Caco-2 (cell line): ENCODE results near the gene CRACR2A. TPM values are rescaled to one million over a fixed set of nuclear protein-coding genes. Genes with fewer than 3 reads are reported as not detected.

ENCODE experiments used
- BruUV-seq: library from RNA; stranded (reverse); fragments of 400-500 nt; replicated peaks from 2 replicates; lab custom pipeline; 2021; lab: Mats Ljungman, UMichigan
- CTCF ChIA-PET: fragments of 300-600 bp; sonication (Branson Sonifier 250); formaldehyde crosslinking; loops from one replicate; lab custom pipeline; 2022; ENCODE audit warnings: antibody characterized with exemption; lab: Charles Lee
- POLR2A ChIA-PET: fragments of 300-600 bp; sonication (Branson Sonifier 250); formaldehyde crosslinking; loops from one replicate; lab custom pipeline; 2022; ENCODE audit warnings: antibody characterized with exemption; lab: Charles Lee
- DNase-seq, 2 experiments: peaks; one replicate each; pipeline versions ENCODE4 v3.0.0 to v3.0.0-alpha.2; 2020 to 2022
- H3K27me3 ChIP-seq: replicated peaks from 2 replicates; pipeline ENCODE4 v1.6.0; 2011; ENCODE audit warnings: low read length; ENCODE audit not compliant: control insufficient read depth, insufficient read depth
- H3K36me3 ChIP-seq: 2 replicates; pipeline ENCODE4 v1.5.1; 2011; ENCODE audit warnings: low read length; ENCODE audit not compliant: control insufficient read depth, insufficient read depth
- H3K4me1 ChIP-seq: fragments of 250-450 bp; sonication (Bioruptor Pico); 2 replicates; pipeline ENCODE4 v1.5.1; 2020; ENCODE audit warnings: mild to moderate bottlenecking
- H3K4me3 ChIP-seq: 2 replicates; pipeline ENCODE4 v1.5.1; 2011; ENCODE audit warnings: low read depth, mild to moderate bottlenecking, control low read depth, low read length
- H3K9me3 ChIP-seq: fragments of 250-450 bp; sonication (Bioruptor Pico); 2 replicates; pipeline ENCODE4 v1.5.1; 2020; ENCODE audit warnings: mild to moderate bottlenecking, moderate library complexity
- H3K27ac Mint-ChIP-seq: one replicate; pipeline ENCODE4 v1.8.0; 2022; ENCODE audit warnings: mixed read lengths; ENCODE audit not compliant: unreplicated experiment
- H3K27me3 Mint-ChIP-seq: one replicate; pipeline ENCODE4 v1.8.0; 2022; ENCODE audit warnings: mixed read lengths; ENCODE audit not compliant: insufficient read depth, unreplicated experiment
- H3K36me3 Mint-ChIP-seq: one replicate; pipeline ENCODE4 v1.8.0; 2022; ENCODE audit warnings: mild to moderate bottlenecking, mixed read lengths; ENCODE audit not compliant: insufficient read depth, unreplicated experiment
- H3K4me1 Mint-ChIP-seq: one replicate; pipeline ENCODE4 v1.8.0; 2022; ENCODE audit warnings: low read depth, mixed read lengths; ENCODE audit not compliant: unreplicated experiment
- H3K4me3 Mint-ChIP-seq: one replicate; pipeline ENCODE4 v1.8.0; 2022; ENCODE audit warnings: mild to moderate bottlenecking, moderate library complexity, mixed read lengths; ENCODE audit not compliant: unreplicated experiment
- H3K9me3 Mint-ChIP-seq: one replicate; pipeline ENCODE4 v1.8.0; 2022; ENCODE audit warnings: mixed read lengths; ENCODE audit not compliant: unreplicated experiment
- intact Hi-C: fragments of 100-400 bp; cut with micrococcal nuclease; formaldehyde crosslinking; loops from one replicate; pipeline ENCODE4 v1.10.0; 2022; ENCODE audit not compliant: unreplicated experiment
- total RNA-seq: library from RNA; stranded (reverse); gene quantifications from 2 replicates; pipeline ENCODE4 v1.2.3, GENCODE V29; 2022
- TF ChIP-seq, protein P1 (sequence below), 2 experiments: fragments of 200-600 bp in 1 of 2; IDR thresholded peaks; 1 replicate in 1 of 2; 2 replicates in 1 of 2; pipeline versions ENCODE4 v1.5.1 to v1.8.0; 2011 to 2022; ENCODE audit warnings: antibody characterized with exemption in 1 of 2, control low read depth in 1 of 2, inconsistent platforms in 1 of 2, low read depth in 1 of 2, low read length in 1 of 2, mild to moderate bottlenecking in 1 of 2, moderate library complexity in 1 of 2; ENCODE audit not compliant: insufficient read depth in 1 of 2, severe bottlenecking in 1 of 2, unreplicated experiment in 1 of 2

The CRACR2A gene
- total RNA-seq, 1 experiment from 2014 or later: 16.5 TPM

- no peak overlapping the region for H3K4me3 Mint-ChIP-seq
- CTCF ChIA-PET: no interaction called here
- POLR2A ChIA-PET: no interaction called here
- peaks cover 25% of the 10 kb centered on the region for H3K27me3 Mint-ChIP-seq
- no peaks in the 10 kb centered on the region for H3K36me3 Mint-ChIP-seq
- H3K4me1 ChIP-seq: no peaks in the 10 kb centered on the region
- no peaks in the 10 kb centered on the region for H3K36me3 ChIP-seq
- no peaks in the 10 kb centered on the region; the same call in 1 of the 2 replicates for H3K27me3 ChIP-seq
- peaks cover 8% of the 10 kb centered on the region; the same call in 1 of the 2 replicates for H3K9me3 ChIP-seq
- H3K27ac Mint-ChIP-seq: no peak overlapping the region
- intact Hi-C loops: no loop called here
- no peak overlapping the region for H3K4me3 ChIP-seq
- peaks cover 5% of the 10 kb centered on the region for H3K4me1 Mint-ChIP-seq
- TF ChIP-seq, protein P1, sequence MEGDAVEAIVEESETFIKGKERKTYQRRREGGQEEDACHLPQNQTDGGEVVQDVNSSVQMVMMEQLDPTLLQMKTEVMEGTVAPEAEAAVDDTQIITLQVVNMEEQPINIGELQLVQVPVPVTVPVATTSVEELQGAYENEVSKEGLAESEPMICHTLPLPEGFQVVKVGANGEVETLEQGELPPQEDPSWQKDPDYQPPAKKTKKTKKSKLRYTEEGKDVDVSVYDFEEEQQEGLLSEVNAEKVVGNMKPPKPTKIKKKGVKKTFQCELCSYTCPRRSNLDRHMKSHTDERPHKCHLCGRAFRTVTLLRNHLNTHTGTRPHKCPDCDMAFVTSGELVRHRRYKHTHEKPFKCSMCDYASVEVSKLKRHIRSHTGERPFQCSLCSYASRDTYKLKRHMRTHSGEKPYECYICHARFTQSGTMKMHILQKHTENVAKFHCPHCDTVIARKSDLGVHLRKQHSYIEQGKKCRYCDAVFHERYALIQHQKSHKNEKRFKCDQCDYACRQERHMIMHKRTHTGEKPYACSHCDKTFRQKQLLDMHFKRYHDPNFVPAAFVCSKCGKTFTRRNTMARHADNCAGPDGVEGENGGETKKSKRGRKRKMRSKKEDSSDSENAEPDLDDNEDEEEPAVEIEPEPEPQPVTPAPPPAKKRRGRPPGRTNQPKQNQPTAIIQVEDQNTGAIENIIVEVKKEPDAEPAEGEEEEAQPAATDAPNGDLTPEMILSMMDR (IDR thresholded peaks at IDR 0.05; ENCODE audit: insufficient read depth in 1 of 2, low read depth in 1 of 2, low read length in 1 of 2, severe bottlenecking in 1 of 2, unreplicated experiment in 1 of 2): no peak
- peaks cover 9% of the 10 kb centered on the region for H3K9me3 Mint-ChIP-seq
- DNase-seq: no peak
- no TSS peak for BruUV-seq
Observed at GRCh38 chr12:3607039-3607720, 145.7 kb downstream of the CRACR2A start.

- peaks cover 31% of the 10 kb centered on the region for H3K27me3 Mint-ChIP-seq
- no peaks in the 10 kb centered on the region; the same call in 1 of the 2 replicates for H3K27me3 ChIP-seq
- ChIA-PET POLR2A (no interaction called here), CTCF (no interaction called here)
- H3K36me3 ChIP-seq: no peaks in the 10 kb centered on the region
- BruUV-seq: no TSS peak
- H3K9me3 Mint-ChIP-seq: peaks cover 9% of the 10 kb centered on the region
- H3K27ac Mint-ChIP-seq: no peak overlapping the region
- no peak overlapping the region for H3K4me3 Mint-ChIP-seq
- peaks cover 8% of the 10 kb centered on the region; the same call in 1 of the 2 replicates for H3K9me3 ChIP-seq
- no peaks in the 10 kb centered on the region for H3K4me1 ChIP-seq
- DNase-seq: no peak
- TF ChIP-seq, protein P1 (IDR thresholded peaks at IDR 0.05; ENCODE audit: insufficient read depth in 1 of 2, low read depth in 1 of 2, low read length in 1 of 2, severe bottlenecking in 1 of 2, unreplicated experiment in 1 of 2): no peak
- H3K4me1 Mint-ChIP-seq: peaks cover 5% of the 10 kb centered on the region
- H3K4me3 ChIP-seq: no peak overlapping the region
- no peaks in the 10 kb centered on the region for H3K36me3 Mint-ChIP-seq
- intact Hi-C loops: no loop called here
Observed at GRCh38 chr12:3606128-3606527, 146.8 kb downstream of the CRACR2A start.

DNA sequence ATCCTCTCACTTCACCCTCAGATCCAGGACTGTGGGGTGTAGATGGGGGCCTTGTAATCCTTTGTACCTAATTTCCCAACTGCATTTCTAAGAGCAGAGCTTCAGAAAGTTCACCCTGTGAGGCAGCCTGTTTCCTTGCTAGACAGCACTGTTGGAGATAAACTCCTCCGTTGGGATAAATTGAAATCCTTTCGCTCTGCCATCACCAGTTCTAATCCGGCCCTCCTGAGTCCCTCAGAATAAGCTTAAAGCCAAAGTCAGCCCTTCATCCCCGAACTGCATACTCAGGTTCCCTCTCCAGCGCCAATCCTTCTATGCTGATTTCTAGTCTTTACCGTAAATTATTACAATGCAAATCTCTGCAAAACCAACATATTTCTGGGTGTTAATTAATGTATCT lies 147.2 kb downstream of the CRACR2A start:
- peaks cover 35% of the 10 kb centered on the region for H3K27me3 Mint-ChIP-seq
- no peaks in the 10 kb centered on the region; the same call in 1 of the 2 replicates for H3K27me3 ChIP-seq
- intact Hi-C loops: no loop called here

More for the DNA sequence above, 147.2 kb downstream of the CRACR2A start:
- H3K27ac Mint-ChIP-seq: no peak overlapping the region
- Histone ChIP-seq H3K4me3 (no peak overlapping the region), H3K4me1 (no peaks in the 10 kb centered on the region), H3K9me3 (peaks cover 8% of the 10 kb centered on the region; the same call in 1 of the 2 replicates), H3K36me3 (no peaks in the 10 kb centered on the region)
- peaks cover 9% of the 10 kb centered on the region for H3K9me3 Mint-ChIP-seq
- H3K36me3 Mint-ChIP-seq: no peaks in the 10 kb centered on the region
- TF ChIP-seq, protein P1 (IDR thresholded peaks at IDR 0.05; ENCODE audit: insufficient read depth in 1 of 2, low read depth in 1 of 2, low read length in 1 of 2, severe bottlenecking in 1 of 2, unreplicated experiment in 1 of 2): no peak
- ChIA-PET POLR2A (no interaction called here), CTCF (no interaction called here)
- BruUV-seq: no TSS peak
- peaks cover 5% of the 10 kb centered on the region for H3K4me1 Mint-ChIP-seq
- H3K4me3 Mint-ChIP-seq: no peak overlapping the region
- DNase-seq: no peak
